GM21529 (cell line): ENCODE data around the gene ROR1.

Experiments
- ATAC-seq: cut with Tn5 transposase; IDR thresholded peaks from one replicate; pipeline ENCODE4 v1.9.1; 2021; ENCODE audit not compliant: unreplicated experiment

Gene ROR1

DNA sequence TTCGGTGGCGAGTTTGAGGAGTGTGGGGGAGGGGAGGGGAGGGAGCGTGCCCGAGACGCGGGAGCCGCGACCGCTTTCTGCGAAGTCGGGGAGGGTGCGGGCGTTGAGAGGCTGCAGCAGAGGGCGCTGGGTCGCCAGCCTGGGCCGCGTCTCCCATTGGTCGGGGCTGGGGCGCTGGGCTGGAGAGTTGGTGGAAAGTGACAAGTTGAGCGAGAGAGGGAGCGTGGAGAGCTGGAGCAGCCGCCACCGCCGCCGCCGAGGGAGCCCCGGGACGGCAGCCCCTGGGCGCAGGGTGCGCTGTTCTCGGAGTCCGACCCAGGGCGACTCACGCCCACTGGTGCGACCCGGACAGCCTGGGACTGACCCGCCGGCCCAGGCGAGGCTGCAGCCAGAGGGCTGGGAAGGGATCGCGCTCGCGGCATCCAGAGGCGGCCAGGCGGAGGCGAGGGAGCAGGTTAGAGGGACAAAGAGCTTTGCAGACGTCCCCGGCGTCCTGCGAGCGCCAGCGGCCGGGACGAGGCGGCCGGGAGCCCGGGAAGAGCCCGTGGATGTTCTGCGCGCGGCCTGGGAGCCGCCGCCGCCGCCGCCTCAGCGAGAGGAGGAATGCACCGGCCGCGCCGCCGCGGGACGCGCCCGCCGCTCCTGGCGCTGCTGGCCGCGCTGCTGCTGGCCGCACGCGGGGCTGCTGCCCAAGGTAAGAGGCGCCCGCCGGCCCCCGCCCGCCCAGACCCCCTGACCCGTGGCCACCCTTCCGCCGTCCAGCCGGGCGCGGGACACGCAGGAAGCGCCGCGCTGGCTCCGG, at the start of gene ROR1:
Gene ROR1 (plus strand): TSS at position 203 of the 802 bp plus-strand sequence.
- no peak for ATAC-seq

GRCh38 chr1:63724375-63724899, 49.4 kb upstream of the ROR1 start:
- ATAC-seq, result no peak

GRCh38 chr1:63728611-63729226, 45.1 kb upstream of the ROR1 start:
- ATAC-seq, result no peak

DNA sequence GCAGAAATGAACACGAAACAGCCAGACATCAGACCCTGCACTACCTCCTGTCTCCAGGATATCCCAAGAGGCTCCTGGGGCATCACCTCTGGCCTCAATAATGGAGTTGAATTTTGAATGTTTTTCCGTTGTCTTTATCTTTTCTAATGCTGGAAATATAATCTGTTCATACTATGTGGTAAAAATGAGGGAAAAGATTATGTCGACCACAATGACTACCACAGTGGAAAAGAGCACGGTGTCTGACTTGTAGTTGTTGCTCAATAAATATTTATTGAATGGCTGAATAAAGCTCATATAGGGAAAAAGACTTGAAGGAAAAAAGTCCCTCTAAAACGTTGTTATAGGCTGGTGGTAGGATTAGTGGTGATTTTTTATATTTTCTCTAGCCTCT, 44.6 kb upstream of the ROR1 start:
- no peak for ATAC-seq

DNA sequence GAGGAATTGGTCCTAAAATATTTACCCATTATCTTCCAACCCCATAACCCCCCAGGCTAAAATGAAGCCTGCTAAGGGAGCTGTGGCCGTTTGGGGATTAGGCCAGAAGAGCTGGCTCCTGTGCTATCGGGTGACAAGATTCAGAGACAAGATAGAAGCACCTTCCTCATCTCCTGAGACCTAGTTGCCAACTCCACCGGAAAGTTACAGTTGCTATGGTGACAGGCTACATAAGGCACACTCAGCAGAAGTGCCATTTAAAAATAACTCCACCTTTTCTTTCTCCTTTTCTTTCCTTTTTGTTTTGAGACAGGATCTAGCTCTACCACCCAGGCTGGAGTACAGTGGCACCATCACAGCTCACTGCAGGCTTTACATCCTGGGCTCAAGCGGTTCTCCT, 43.6 kb upstream of the ROR1 start:
- no peak for ATAC-seq

DNA sequence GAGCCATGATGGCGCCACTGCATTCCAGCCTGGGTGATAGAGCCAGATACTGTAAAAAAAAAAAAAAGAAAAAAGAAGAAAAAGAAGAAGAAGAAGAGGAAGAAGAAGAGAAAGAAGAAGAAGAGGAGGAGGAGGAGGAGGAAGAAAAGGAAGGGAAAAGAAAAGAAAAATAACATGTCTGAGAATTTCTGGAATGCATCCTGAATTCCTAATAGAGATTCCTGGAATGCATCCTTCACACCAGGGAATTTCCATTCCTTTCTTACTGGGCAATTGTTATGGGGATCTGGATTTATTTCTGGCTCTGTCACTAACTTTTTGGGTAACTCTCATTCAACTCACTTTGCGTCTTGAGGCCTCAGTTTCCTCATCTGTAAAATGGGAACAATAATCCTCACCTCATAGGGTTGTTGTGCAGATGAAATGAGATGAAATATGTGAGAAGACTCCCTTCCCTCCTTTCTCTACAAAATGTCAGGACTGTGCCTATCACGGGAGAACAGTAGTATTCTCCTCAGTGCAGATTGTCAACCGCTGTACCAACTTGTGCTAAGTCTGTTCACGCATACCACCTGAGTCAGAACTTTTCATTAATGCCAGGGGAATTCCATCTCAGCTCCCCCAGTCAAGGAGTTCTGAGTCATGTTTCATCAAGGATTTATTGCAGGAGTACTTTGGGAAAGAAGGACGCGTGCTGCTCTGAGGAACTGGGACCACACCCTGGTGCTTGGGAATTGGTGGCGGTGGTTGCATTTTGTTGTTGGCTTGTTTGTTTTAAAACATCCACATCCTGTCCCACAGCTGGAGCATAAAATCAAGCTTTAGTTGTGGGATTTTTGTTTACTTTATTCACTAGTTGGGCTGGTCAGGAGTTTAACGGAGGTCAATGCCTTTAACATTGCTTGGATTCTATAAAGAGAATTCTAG, 42.4 kb upstream of the ROR1 start:
- no peak for ATAC-seq

DNA sequence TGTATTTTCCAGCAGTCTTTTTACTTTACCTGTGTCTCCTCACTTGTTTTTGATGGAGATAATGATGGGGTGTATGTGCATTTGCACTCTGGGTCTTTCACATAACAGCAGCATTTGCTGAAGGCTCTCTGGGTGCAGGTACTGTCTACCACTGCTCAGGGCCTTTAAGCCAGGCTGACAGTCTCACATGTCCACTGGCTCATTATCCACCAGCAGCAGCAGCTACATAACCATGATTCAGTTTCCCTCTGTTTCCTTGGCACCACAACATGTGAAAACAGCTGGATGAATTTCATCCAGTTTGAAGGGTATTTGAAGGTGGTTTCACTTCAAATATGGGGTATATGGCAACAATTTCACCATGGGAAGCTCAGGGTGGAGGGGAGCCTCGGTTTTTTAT, 41.2 kb upstream of the ROR1 start:
- ATAC-seq, result no peak

DNA sequence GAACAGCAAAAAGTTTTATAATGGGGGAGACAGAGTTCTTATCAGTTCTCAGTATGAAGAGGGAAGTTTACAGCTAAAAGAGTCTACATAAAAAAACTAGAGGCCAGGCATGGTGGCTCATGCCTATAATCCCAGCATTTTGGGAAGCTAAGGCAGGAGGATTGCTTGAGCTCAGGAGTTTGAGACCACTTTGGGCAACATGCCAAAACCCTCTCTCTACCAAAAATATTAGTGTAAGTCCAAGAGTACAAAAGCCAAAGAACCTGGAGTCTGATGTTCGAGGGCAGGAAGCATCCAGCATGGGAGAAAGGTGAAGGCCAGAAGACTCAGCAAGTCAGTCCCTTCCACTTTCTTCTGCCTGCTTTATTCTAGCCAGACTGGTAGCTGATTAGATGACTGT, 35.0 kb upstream of the ROR1 start:
- no peak for ATAC-seq

DNA sequence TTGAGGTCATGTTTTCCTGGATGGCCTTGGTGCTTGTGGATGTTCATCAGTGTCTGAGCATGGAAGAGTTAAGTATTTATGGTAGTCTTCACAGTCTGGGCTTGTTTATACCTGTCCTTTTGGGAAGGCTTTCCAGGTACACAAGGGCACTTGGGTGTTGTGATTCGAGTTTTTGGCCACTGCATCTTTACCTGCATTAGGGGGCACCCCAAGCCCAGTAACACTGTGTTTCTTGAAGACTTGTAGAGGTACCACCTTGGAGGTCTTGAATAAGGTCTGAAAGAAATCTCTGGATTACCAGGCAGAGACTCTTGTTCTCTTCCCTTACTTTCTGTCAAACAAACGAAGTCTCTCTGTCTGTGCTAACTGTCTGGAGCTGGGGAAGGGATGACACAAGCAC, 34.4 kb upstream of the ROR1 start:
- ATAC-seq, result no peak

DNA sequence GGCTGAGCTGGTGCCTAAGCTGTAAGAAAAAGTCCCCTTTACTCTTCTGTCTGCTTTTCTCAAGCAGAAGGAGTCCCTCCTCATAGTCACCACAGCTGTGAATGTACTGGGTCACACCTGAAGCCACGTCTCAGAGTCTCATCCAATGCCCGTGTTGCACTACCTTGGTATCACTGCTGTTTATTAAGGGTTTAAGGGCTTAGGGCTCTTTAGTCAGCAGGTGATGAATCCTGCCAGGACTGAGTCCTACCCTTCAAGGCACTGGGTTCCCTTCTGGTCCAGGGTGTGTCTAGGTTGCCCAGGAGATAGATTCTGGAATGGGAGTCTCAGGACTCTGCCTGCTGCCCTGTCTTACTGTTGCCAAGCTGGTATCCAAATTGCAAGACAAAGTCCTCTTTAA, 33.4 kb upstream of the ROR1 start:
- no peak for ATAC-seq

- no peak for ATAC-seq
Measured at GRCh38 chr1:63742526-63742925, 31.3 kb upstream of the ROR1 start.

GRCh38 chr1:63743781-63744180, 30.0 kb upstream of the ROR1 start:
- ATAC-seq, result no peak

- no peak for ATAC-seq
Measured at GRCh38 chr1:63746129-63746864, 27.5 kb upstream of the ROR1 start.

GRCh38 chr1:63747445-63747844, 26.4 kb upstream of the ROR1 start:
- ATAC-seq, result no peak

DNA sequence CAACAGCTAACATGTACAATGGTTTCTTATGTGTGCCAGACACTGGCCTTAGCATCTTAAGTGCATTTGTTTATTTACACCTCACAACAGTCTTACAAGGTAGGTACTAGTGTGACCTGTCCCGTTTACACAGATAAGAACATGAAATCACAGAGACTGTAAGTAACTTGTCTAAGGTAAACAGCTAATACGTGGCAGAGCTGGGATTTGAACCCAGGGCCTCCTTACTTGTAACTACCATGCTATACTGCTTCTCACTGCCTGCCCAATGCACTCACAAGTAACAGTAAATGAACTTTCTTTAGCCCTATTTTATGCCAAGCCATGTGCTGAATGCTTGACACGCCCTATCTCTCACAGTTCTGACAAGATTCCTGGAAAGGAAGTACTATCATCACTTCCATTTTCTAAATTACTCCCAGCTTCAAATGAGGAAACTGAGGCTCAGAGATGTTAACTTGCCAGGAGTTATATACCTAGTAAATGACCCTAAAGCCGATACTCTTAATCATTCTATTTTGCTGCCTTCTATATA, 25.7 kb upstream of the ROR1 start:
- no peak for ATAC-seq

GRCh38 chr1:63748641-63749040, 25.2 kb upstream of the ROR1 start:
- no peak for ATAC-seq

DNA sequence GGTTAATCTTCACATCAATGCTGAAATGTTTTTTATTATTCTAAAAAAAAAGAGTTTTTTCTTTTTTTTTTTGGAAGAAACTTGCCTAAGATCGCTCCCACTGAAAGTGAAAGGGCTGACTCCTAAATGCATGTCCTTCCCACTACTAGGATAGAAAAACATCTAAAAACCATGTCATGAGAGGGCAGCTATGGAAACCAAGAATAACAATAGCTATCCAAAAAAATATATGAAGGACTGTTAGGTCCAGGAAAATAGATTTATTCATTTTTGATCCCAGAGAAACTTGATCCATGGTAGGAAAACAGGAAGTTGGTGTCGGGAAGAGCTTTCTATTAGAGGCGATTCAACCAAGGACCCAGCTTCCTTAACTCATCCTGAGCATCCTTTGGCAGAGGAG, 23.1 kb upstream of the ROR1 start:
- ATAC-seq, result no peak

GRCh38 chr1:63752176-63752575, 21.6 kb upstream of the ROR1 start:
- no peak for ATAC-seq

- ATAC-seq, result no peak
Measured at GRCh38 chr1:63753591-63753990, 20.2 kb upstream of the ROR1 start.

- ATAC-seq, result no peak
Measured at GRCh38 chr1:63756839-63757238, 17.0 kb upstream of the ROR1 start.

DNA sequence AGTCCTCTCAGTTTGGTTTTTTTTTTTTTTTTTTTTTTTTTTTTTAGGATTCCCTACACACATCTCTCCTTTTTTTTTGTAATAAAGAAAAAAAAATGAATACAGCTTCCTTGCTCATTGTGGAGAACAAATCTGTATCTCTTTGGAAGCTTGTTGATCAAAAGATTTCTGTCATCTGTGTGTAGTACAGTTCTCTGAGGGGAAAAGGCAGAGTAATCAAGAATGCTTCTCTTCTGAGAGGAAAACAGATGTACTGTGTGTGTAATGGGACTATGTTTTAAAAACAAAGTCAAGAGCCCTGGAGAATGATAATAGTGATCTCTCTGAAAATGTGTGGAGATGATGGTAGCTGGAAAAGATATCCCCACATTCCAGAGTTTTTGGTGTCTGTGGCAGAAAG, 16.5 kb upstream of the ROR1 start:
- no peak for ATAC-seq
